K562 (cell line): ENCODE results near the gene ZNF649. TPM values are rescaled to one million over a fixed set of nuclear protein-coding genes. Genes with fewer than 3 reads are reported as not detected.
A peak's percentile ranks its signal among the peaks of the same experiment; 100 is the strongest.

Source experiments
- ARID4B ChIP-seq: sonication (generic); formaldehyde crosslinking; IDR thresholded peaks from 2 replicates; pipeline ENCODE4 v1.8.0; 2022; ENCODE audit warnings: mild to moderate bottlenecking, missing genetic modification reagents
- CBFA2T3 ChIP-seq: fragments of 450-650 bp; IDR thresholded peaks from 2 replicates; pipeline ENCODE4 v1.6.1; 2017
- CHCHD3 ChIP-seq: fragments of 250-450 bp; sonication (Bioruptor Pico); IDR thresholded peaks from 2 replicates; pipeline ENCODE4 v2.1.2; 2022; ENCODE audit warnings: mild to moderate bottlenecking
- NCOA1 ChIP-seq: fragments of 450-650 bp; IDR thresholded peaks from 2 replicates; pipeline ENCODE4 v1.6.1; 2016; ENCODE audit warnings: low read depth
- NFRKB ChIP-seq: fragments of 450-650 bp; IDR thresholded peaks from 2 replicates; pipeline ENCODE4 v1.6.1; 2016; ENCODE audit warnings: low read depth
- TFAM ChIP-seq: fragments of 250-450 bp; sonication (Bioruptor Pico); conservative IDR thresholded peaks from 2 replicates; pipeline ENCODE4 v1.5.0; 2021; ENCODE audit warnings: mild to moderate bottlenecking, moderate library complexity
- TRIM28 ChIP-seq: fragments of 450-650 bp; IDR thresholded peaks from 2 replicates; pipeline ENCODE4 v1.6.1; 2017
- YBX1 ChIP-seq: fragments of 450-650 bp; IDR thresholded peaks from 2 replicates; pipeline ENCODE4 v1.7.1; 2016; ENCODE audit warnings: mild to moderate bottlenecking
- ZBTB17 ChIP-seq: fragments of 450-650 bp; formaldehyde crosslinking; IDR thresholded peaks from 2 replicates; pipeline ENCODE4 v1.4.0; 2020; ENCODE audit warnings: mild to moderate bottlenecking
- ZFPM2 ChIP-seq: fragments of 250-450 bp; sonication (Bioruptor Pico); IDR thresholded peaks from 2 replicates; pipeline ENCODE4 v1.5.1; 2022; ENCODE audit warnings: mild to moderate bottlenecking
- ZNF280A ChIP-seq: fragments of 450-650 bp; IDR thresholded peaks from 2 replicates; pipeline ENCODE4 v1.6.1; 2018; ENCODE audit warnings: mild to moderate bottlenecking, low read depth; ENCODE audit not compliant: partially characterized antibody
- ZNF518B ChIP-seq: fragments of 250-450 bp; sonication (Bioruptor Pico); IDR thresholded peaks from 2 replicates; pipeline ENCODE4 v1.5.0; 2021; ENCODE audit warnings: mild to moderate bottlenecking, moderate library complexity
- ZNF740 ChIP-seq, 3 experiments: fragments of 200-800 bp in 1 of 3; sonication (Bioruptor generic) in 1 of 3; sonication (generic) in 1 of 3; formaldehyde crosslinking in 1 of 3; IDR thresholded peaks; 2 replicates each; pipeline versions ENCODE4 v1.6.1 to v1.8.0; 2016 to 2022; ENCODE audit warnings: mild to moderate bottlenecking in 2 of 3, missing compliant biosample characterization in 2 of 3, missing genetic modification characterization in 2 of 3, missing genetic modification reagents in 1 of 3
- polyA plus RNA-seq, 8 experiments: library from polyadenylated mRNA; depleted of rRNA in 4 of 8; stranded (reverse) in 5 of 8; unstranded in 3 of 8; fragments of >200 nt; fragmentation: Nextera tagmentation in 2 of 8; fragmentation: Illumina TruSeq in 1 of 8; extraction: Ambion mirVana in 2 of 8; extraction: Trizol in 1 of 8; gene quantifications; 2 replicates each; pipeline versions ENCODE4 v1.2.1 to v1.2.3, GENCODE V29; 2011 to 2014; ENCODE audit warnings: inconsistent platforms in 1 of 8, missing spikeins in 1 of 8
- total RNA-seq, 7 experiments: library from RNA; depleted of rRNA in 6 of 7; stranded (reverse); fragments of >200 nt in 6 of 7; fragmentation: Illumina TruSeq in 2 of 7; extraction: Trizol in 2 of 7; gene quantifications; 2 replicates each; pipeline versions ENCODE4 v1.2.1 to v1.2.3, GENCODE V29; 2011 to 2021; ENCODE audit warnings: low replicate concordance in 1 of 7
- TF ChIP-seq, protein P1 (sequence below): fragments of 250-450 bp; sonication (Bioruptor Pico); IDR thresholded peaks from 2 replicates; pipeline ENCODE4 v1.5.0; 2021; ENCODE audit warnings: mild to moderate bottlenecking, borderline replicate concordance

ZNF649 gene
- total and polyA plus RNA-seq, 9 of the 15 experiments (the other 6 are each of a cell fraction or from before 2014, with no cell fraction given), result 1.4 to 14.9 (median 8.3) TPM

- TF ChIP-seq ZNF518B (CRISPR knock-in tag) (no peak), ZNF740 (CRISPR knock-in tag; IDR thresholded peaks at IDR 0.05) (0 out of 2 replicates have a peak, but pooled peaks have one; percentile 26), ZNF740 (tag; IDR thresholded peaks at IDR 0.05) (no peak), CBFA2T3 (no peak), ZFPM2 (CRISPR knock-in tag) (no peak), TRIM28 (peak; percentile 81; the same call in 1 of the 2 replicates), TFAM (CRISPR knock-in tag) (no peak), NCOA1 (no peak), YBX1 (no peak), ARID4B (CRISPR knock-in tag) (no peak), CHCHD3 (CRISPR knock-in tag) (no peak), NFRKB (no peak), ZBTB17 (CRISPR knock-in tag) (no peak), ZNF280A (peak; percentile 20)
- TF ChIP-seq, protein P1, sequence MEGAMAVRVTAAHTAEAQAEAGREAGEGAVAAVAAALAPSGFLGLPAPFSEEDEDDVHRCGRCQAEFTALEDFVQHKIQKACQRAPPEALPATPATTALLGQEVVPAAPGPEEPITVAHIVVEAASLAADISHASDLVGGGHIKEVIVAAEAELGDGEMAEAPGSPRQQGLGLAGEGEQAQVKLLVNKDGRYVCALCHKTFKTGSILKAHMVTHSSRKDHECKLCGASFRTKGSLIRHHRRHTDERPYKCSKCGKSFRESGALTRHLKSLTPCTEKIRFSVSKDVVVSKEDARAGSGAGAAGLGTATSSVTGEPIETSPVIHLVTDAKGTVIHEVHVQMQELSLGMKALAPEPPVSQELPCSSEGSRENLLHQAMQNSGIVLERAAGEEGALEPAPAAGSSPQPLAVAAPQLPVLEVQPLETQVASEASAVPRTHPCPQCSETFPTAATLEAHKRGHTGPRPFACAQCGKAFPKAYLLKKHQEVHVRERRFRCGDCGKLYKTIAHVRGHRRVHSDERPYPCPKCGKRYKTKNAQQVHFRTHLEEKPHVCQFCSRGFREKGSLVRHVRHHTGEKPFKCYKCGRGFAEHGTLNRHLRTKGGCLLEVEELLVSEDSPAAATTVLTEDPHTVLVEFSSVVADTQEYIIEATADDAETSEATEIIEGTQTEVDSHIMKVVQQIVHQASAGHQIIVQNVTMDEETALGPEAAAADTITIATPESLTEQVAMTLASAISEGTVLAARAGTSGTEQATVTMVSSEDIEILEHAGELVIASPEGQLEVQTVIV, result no peak
Observed at GRCh38 chr19:51921949-51922348, 17.1 kb upstream of the ZNF649 start (continued).
